Immature natural killer cell (primary cell): ENCODE data around the gene ACOX3. TPM values are rescaled to one million over a fixed set of nuclear protein-coding genes. Genes with fewer than 3 reads are reported as not detected.
"Not testable (repeated sequence)": the region's sequence is repeated elsewhere in the genome, so short reads cannot be mapped to it uniquely, and the experiment has no call there.

Source experiments
- DNase-seq, 3 donors: peaks; one replicate each; pipeline ENCODE4 v3.0.0; 2022; ENCODE audit warnings: mixed read lengths in 1 of 3
- H3K27ac Mint-ChIP-seq, 6 donors: one replicate each; pipeline ENCODE4 v1.8.0; 2020; ENCODE audit warnings: mixed read lengths in 6 of 6, mild to moderate bottlenecking in 5 of 6, inconsistent platforms in 4 of 6, moderate library complexity in 3 of 6
- H3K27me3 Mint-ChIP-seq, 3 donors: one replicate each; pipeline ENCODE4 v1.8.0; 2020 to 2021; ENCODE audit warnings: low read depth in 3 of 3, mild to moderate bottlenecking in 3 of 3, mixed read lengths in 3 of 3, moderate library complexity in 3 of 3, inconsistent platforms in 1 of 3
- H3K36me3 Mint-ChIP-seq, 3 donors: one replicate each; pipeline ENCODE4 v1.8.0; 2020; ENCODE audit warnings: mixed read lengths in 3 of 3, inconsistent platforms in 2 of 3, mild to moderate bottlenecking in 2 of 3
- H3K4me1 Mint-ChIP-seq, 2 donors: one replicate each; pipeline ENCODE4 v1.8.0; 2020; ENCODE audit warnings: inconsistent platforms in 2 of 2, mild to moderate bottlenecking in 2 of 2, mixed read lengths in 2 of 2, moderate library complexity in 1 of 2
- H3K4me3 Mint-ChIP-seq, 5 donors: one replicate each; pipeline ENCODE4 v1.8.0; 2020; ENCODE audit warnings: mild to moderate bottlenecking in 5 of 5, mixed read lengths in 5 of 5, inconsistent platforms in 3 of 5, moderate library complexity in 3 of 5
- H3K9me3 Mint-ChIP-seq, 6 donors: one replicate each; pipeline ENCODE4 v1.8.0; 2020; ENCODE audit warnings: mild to moderate bottlenecking in 6 of 6, mixed read lengths in 6 of 6, inconsistent platforms in 4 of 6, moderate library complexity in 3 of 6
- polyA plus RNA-seq, 3 donors: library from polyadenylated mRNA; unstranded; fragments of 300-500 nt; fragmentation: Illumina TruSeq; gene quantifications; one replicate each; pipeline ENCODE4 v1.2.3, GENCODE V29; 2021

The ACOX3 gene
- polyA plus RNA-seq, 3 donors from 2014 or later: 11.3 to 15.9 (median 15.8) TPM

DNA sequence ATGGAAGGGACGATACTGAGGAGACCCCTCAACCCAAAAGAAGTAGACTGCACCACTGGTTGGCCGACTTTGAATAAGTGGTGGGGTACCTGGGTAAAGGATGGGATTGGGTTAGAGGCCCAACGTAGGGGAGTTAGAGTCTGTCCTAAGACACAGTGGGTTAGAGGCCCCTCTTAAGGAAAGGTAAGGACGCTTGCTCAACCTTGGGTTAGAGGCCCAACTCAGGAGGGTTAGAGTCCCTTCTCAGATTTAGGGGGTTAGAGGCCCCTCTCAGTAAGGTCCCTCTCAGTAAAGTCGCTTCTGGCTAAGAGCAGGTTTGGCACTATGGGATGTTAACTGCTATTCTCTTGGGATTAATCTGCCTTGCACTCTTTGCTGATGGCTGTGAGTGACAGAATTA is 81.3 kb downstream of the ACOX3 start:
- H3K27me3 Mint-ChIP-seq: peaks cover 0 to 9% (median 0%) of the 10 kb centered on the region in 3 donors
- DNase-seq: no peak
- H3K9me3 Mint-ChIP-seq: peaks cover 0 to 2% (median 0%) of the 10 kb centered on the region in 6 donors
- H3K4me3 Mint-ChIP-seq: no peak overlapping the region
- no peak overlapping the region for H3K27ac Mint-ChIP-seq
- no peaks in the 10 kb centered on the region for H3K4me1 Mint-ChIP-seq
- H3K36me3 Mint-ChIP-seq: peaks cover 3 to 9% (median 5%) of the 10 kb centered on the region in 3 donors

DNA sequence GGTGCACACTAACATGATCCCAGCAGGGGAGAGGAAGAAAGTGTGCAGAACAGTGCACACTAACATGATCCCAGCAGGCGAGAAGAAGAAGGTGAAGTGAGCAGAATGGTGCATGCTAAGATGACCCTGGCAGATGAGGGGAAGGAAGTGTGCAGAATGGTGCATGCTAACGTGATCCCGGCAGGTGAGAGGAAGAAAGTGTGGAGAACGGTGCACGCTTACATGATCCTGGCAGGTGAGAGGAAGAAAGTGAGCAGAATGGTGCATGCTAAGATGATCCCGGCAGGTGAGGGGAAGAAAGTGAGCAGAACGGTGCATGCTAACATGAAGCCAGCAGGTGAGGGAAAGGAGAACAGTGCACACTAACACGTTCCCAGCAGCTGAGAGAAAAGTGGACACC is 83.7 kb downstream of the ACOX3 start:
- H3K9me3 Mint-ChIP-seq: no peaks in the 10 kb centered on the region
- peaks cover 0 to 3% (median 0%) of the 10 kb centered on the region in 3 donors for H3K36me3 Mint-ChIP-seq
- no peak overlapping the region for H3K27ac Mint-ChIP-seq
- H3K4me1 Mint-ChIP-seq: no peaks in the 10 kb centered on the region
- DNase-seq: no peak
- no peak overlapping the region for H3K4me3 Mint-ChIP-seq
- H3K27me3 Mint-ChIP-seq: peaks cover 0 to 9% (median 0%) of the 10 kb centered on the region in 3 donors

DNA sequence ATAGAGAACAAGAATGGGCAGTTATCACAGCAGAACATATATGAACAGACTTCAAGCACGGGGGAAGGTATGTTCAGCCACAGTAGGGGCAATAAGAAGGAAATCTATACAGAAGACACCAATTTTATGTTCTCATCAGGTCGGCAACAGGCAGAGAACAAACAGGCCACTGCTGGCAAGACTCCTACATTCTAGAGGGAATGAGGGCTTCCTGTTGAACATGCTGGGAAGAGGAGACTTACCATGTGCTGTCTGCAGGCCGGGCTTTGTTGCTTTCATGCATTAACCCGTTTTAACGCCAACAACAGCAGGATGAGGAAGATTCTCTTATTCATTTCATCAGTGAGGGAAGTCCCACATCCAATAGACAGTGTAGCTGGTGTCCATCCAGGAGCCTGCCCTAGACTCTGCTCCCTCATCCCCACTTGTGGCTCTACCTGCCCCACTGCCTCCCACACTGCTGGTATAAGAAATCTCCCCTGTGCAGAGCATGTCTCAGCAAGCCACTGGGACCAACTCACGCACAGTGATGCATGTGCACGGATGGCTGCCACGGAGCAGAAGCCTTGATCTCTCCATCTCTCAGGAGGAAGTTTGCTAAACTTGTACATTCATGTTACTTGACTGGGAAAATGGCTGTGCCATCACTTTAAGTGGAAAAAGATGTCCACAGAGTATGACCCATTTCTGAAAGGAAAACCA is 84.5 kb downstream of the ACOX3 start:
- no peak for DNase-seq
- H3K27me3 Mint-ChIP-seq: peaks cover 0 to 9% (median 1%) of the 10 kb centered on the region in 3 donors
- no peak overlapping the region for H3K27ac Mint-ChIP-seq
- H3K36me3 Mint-ChIP-seq: no peaks in the 10 kb centered on the region
- no peak overlapping the region for H3K4me3 Mint-ChIP-seq
- no peaks in the 10 kb centered on the region for H3K4me1 Mint-ChIP-seq
- H3K9me3 Mint-ChIP-seq: no peaks in the 10 kb centered on the region

DNA sequence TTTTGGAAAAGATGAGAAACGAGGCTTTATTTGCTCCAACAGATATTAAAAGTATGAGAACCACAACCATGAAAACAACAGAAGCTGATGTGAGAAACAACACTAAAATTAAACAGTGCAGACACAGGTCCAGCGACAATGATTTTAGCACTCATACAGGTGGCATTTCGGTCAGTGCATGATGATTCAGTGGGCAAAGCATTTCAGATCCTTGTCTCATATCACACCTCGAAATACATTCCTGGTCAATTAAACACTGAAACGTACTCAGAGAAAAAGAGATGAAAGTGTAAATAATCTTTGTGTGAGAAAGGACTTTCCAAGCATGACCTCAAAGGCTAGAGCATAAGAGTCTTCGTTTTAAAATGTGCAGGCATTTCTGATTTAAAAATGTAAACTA is 85.2 kb downstream of the ACOX3 start:
- DNase-seq: no peak
- Mint-ChIP-seq H3K27ac (no peak overlapping the region), H3K9me3 (no peaks in the 10 kb centered on the region), H3K4me1 (no peaks in the 10 kb centered on the region), H3K27me3 (peaks cover 0 to 9% (median 1%) of the 10 kb centered on the region in 3 donors), H3K4me3 (no peak overlapping the region), H3K36me3 (no peaks in the 10 kb centered on the region)

DNA sequence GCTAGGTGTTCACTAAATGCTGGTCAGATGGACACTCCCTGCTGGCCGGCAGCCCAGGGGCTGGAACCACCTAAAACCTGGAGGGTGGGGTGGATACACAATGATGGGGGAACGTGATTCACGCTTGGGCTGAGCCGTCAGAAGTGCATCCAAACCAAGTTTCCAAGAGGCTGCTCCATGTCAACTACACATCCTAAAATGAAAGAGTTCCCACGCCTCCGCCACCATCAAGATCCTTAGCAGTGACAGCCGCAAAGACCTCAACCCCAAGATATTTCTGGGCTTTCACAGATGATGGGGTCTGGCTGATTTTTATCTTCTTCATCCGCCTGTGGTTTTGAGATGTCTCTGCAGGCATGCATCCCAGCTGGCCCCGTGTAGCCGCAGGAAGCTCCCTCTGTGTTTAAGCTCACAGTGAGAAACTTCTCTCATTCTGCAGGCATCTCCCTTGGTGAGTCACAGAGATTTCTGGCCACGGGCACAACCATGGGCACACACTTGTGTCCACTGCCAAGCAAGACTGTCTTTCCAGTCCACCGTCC is 86.5 kb downstream of the ACOX3 start:
- Mint-ChIP-seq H3K27ac (no peak overlapping the region), H3K9me3 (peaks cover 0 to 2% (median 0%) of the 10 kb centered on the region in 6 donors), H3K36me3 (no peaks in the 10 kb centered on the region), H3K4me1 (no peaks in the 10 kb centered on the region), H3K27me3 (peaks cover 0 to 9% (median 1%) of the 10 kb centered on the region in 3 donors), H3K4me3 (no peak overlapping the region)
- no peak for DNase-seq

DNA sequence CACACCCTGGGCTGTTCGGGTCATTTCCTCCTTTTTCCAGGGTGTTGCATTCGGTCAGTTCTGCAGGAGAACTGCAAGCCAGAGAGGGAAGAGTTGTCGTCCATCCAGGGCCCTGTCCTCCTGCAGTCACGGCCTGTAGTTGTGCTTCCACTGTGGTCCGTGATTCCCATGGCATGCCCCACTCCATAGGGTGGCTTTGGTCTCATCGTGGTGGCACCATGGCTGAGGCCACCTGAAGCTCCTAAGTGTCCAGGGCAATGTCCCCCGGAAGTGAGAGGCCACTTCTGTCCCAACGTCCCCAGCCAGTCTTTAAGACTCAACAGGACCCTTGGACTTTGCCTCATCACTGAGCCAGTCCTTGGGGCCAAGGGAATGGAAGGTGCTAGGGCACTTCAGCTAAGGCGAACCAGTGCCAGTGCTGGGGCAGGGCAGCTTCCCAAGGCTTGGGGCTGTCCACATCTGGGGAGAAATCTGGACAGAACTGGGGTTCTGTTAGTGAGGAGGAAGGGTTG is 87.3 kb downstream of the ACOX3 start:
- H3K27me3 Mint-ChIP-seq: peaks cover 0 to 5% (median 1%) of the 10 kb centered on the region in 3 donors
- no peaks in the 10 kb centered on the region for H3K36me3 Mint-ChIP-seq
- no peak for DNase-seq
- H3K4me3 Mint-ChIP-seq: no peak overlapping the region
- no peak overlapping the region for H3K27ac Mint-ChIP-seq
- no peaks in the 10 kb centered on the region for H3K4me1 Mint-ChIP-seq
- peaks cover 0 to 2% (median 0%) of the 10 kb centered on the region in 6 donors for H3K9me3 Mint-ChIP-seq

DNA sequence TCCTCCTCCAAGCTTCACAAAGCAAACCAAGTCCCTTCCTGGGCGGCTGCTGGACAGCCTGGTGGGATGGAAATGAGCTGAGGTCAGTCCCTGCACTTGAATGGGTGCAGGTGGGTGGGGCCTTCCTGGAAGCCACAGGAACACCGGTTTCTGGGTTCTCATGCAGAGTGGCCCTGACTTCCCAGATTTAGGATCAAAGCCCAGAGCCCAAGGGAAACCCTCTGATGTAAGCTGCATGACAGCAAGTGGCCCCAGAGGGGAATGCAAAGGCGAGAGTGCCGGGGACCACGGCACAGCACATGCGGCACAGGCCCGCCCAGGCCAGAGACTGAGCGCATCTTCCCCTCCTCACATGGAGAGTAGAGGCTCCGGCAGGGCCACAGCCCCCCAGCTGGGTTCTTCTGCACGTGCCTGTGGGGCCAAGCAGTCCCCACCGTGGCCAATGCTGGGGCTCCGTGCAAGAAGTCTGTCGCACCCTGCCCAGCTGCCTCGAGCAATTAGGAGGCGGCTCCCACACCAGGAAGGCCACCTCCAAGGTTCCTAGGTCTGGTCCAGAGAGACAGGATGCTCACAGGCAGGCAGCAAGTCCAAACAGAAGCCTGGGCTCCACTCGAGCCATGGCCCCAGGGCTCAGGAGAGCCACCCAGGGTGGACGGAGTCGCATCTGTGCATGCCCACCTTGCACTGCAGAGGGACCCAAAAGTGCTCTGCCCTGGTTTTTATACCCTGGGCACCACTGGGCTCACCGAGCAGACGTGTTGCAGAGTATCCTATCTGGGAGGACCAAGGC is 88.0 kb downstream of the ACOX3 start:
- no peak for DNase-seq
- Mint-ChIP-seq H3K9me3 (peaks cover 0 to 2% (median 0%) of the 10 kb centered on the region in 6 donors), H3K4me1 (no peaks in the 10 kb centered on the region), H3K27ac (no peak overlapping the region), H3K4me3 (no peak overlapping the region), H3K27me3 (peaks cover 0 to 1% (median under 1%) of the 10 kb centered on the region in 3 donors), H3K36me3 (no peaks in the 10 kb centered on the region)

DNA sequence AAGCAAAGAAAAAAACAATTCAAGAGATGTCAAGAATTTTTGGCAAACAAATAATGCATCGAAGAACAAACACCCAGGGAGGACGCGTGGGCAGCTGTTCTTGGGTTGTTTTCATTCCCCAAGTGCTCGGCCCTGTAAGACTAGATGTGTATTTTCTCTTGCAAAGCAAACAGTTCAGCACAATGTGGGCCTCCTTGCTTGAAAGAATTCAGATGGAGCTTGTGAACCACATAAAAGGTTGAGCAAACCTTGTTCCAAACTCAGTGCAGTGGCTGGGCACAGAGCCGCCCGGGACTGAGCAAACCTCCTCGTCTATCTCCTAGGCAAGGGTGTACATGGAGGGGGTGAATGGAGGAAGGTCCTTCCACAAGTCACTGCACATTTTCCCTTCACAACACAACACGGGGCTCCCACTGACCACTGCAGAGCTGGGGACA is 88.6 kb downstream of the ACOX3 start:
- H3K4me1 Mint-ChIP-seq: no peaks in the 10 kb centered on the region
- DNase-seq: no peak
- H3K4me3 Mint-ChIP-seq: no peak overlapping the region
- peaks cover 0 to 2% (median 0%) of the 10 kb centered on the region in 6 donors for H3K9me3 Mint-ChIP-seq
- H3K36me3 Mint-ChIP-seq: no peaks in the 10 kb centered on the region
- peaks cover 0 to 1% (median 0%) of the 10 kb centered on the region in 3 donors for H3K27me3 Mint-ChIP-seq
- no peak overlapping the region for H3K27ac Mint-ChIP-seq

DNA sequence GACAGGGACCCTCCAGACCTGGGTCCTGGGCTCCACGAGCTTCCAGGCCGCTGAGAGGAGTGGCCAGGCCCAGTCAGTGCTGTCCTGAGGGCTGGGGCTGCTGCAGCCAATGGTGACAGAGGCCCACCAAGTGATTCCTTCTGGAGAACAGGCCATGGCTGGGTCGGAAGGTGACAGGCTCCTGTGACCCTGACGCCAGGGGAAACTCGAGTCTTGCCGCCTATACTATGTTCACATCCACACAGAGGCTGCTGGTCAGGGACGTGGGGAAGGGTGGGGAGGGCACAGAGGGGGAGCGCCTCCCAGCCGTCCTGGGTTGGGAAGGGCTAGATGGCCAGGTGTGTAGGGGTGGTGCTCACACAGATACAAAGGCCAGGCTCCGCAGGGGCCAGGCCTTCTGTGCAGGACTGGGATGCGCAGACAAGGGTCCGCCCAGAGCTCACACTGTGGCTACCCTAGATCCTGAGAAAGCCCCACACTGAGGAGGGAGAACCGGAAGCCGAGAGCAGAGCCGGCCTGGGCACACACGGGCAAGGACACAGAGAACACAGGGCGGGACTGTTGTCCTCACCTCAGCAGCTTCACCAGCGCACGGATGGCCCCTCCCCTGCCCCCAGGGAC is 89.6 kb downstream of the ACOX3 start:
- no peak for DNase-seq
- Mint-ChIP-seq H3K27ac (no peak overlapping the region), H3K4me3 (no peak overlapping the region), H3K9me3 (peaks cover 0 to 2% (median 0%) of the 10 kb centered on the region in 6 donors), H3K4me1 (no peaks in the 10 kb centered on the region), H3K36me3 (no peaks in the 10 kb centered on the region), H3K27me3 (peaks cover 0 to 2% (median 0%) of the 10 kb centered on the region in 3 donors)

DNA sequence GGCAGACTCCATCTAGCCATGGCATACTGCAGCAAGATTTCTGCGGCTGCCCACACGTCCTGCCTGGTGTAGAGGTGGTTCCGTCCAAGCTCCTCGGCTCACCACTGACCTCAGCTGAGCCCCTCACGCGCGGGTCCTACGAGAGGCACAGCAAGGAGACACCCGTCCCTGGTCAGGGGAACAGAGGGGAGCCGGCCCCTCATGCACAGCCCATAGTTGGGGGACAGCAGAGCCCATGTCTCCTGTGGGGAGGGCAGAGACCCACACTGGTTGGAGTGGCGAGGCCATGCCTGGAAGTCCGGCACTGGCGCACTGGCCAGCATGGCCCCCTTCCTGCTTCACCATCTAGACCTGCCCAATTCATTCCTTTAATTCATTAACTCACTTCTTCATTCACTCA is 90.2 kb downstream of the ACOX3 start:
- H3K9me3 Mint-ChIP-seq: peaks cover 0 to 2% (median 0%) of the 10 kb centered on the region in 6 donors
- no peaks in the 10 kb centered on the region for H3K36me3 Mint-ChIP-seq
- no peak for DNase-seq
- no peak overlapping the region for H3K4me3 Mint-ChIP-seq
- H3K27me3 Mint-ChIP-seq: peaks cover 0 to 3% (median 0%) of the 10 kb centered on the region in 3 donors
- H3K27ac Mint-ChIP-seq: no peak overlapping the region
- no peaks in the 10 kb centered on the region for H3K4me1 Mint-ChIP-seq

DNA sequence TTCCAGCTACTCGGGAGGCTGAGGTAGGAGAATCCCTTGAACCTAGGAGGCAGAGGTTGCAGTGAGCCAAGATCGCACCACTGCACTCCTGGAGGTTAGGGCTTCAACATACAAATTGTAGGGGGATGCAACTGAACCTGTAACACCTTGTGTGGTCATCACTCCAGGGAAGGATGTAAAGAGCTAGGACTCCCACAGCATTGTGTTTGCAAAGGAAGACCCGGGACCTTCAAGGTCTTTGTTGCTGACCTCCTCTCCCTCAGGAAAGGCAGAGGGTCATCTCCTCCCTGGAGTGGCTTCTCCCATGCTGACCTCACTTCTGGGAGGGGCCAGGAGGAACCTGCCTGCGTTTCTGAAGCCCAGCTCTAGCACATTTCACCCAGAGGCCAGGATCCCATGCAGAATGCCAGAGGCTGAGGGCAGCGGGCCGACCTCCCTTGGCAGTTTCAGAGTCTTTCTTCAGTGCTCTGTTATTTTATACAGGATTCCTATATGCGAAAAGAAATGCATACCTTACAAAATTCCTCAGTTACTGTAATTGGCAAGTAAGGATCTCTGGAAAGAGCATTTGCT is 90.8 kb downstream of the ACOX3 start:
- H3K27me3 Mint-ChIP-seq: peaks cover 0 to 3% (median 0%) of the 10 kb centered on the region in 3 donors

DNA sequence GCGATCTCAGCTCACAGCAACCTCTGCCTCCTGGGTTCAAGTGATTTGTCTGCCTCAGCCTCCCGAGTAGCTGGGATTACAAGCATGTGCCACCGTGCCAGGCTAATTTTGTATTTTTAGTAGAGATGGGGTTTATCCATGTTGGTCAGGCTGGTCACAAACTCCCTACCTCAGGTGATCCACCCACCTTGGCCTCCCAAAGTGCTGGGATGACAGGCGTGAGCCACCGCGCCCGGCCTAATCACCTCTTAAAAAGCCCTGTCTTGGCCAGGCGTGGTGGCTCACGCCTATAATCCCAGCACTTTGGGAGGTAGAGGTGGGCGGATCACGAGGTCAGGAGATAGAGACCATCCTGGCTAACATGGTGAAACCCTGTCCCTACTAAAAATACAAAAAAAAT is 91.3 kb downstream of the ACOX3 start:
- not testable (repeated sequence) for H3K27ac Mint-ChIP-seq, H3K4me3 Mint-ChIP-seq

More for the DNA sequence above, 90.8 kb downstream of the ACOX3 start:
- no peak for DNase-seq
- Mint-ChIP-seq H3K4me3 (no peak overlapping the region), H3K27ac (no peak overlapping the region), H3K4me1 (no peaks in the 10 kb centered on the region), H3K9me3 (peaks cover 0 to 2% (median 0%) of the 10 kb centered on the region in 6 donors), H3K36me3 (no peaks in the 10 kb centered on the region)

DNA sequence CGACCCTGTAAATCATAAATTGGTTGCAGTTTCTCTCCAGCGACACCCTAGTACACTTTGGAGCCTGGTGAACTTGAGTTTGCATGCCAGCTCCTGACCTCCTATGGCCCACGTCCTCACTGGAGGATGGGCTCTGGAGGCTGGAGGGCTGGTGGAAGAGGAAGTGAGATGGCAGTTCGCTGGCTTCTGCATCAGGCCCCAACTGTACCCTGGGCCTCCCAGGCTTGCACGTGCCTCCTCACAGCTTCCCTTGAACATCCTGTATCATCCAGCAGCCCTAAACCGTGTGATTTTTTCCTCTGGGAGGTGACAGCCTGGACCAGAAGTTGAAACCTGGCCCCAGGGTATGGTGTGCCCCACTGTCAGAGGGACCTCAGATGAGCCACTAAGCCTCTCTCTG is 92.5 kb downstream of the ACOX3 start:
- Mint-ChIP-seq H3K27ac (no peak overlapping the region), H3K36me3 (no peaks in the 10 kb centered on the region)

More for the DNA sequence above, 91.3 kb downstream of the ACOX3 start:
- H3K36me3 Mint-ChIP-seq, H3K4me1 Mint-ChIP-seq, DNase-seq, H3K9me3 Mint-ChIP-seq, H3K27me3 Mint-ChIP-seq: not testable (repeated sequence)

More for the DNA sequence above, 92.5 kb downstream of the ACOX3 start:
- DNase-seq: no peak
- Mint-ChIP-seq H3K4me1 (no peaks in the 10 kb centered on the region), H3K4me3 (no peak overlapping the region), H3K9me3 (peaks cover 0 to 2% (median 0%) of the 10 kb centered on the region in 6 donors), H3K27me3 (peaks cover 0 to 3% (median 0%) of the 10 kb centered on the region in 3 donors)
